ENCODE data around the gene COL23A1. TPM values are rescaled to one million over a fixed set of nuclear protein-coding genes. Genes with fewer than 3 reads are reported as not detected.

COL23A1 gene
- total RNA-seq, 1 experiment from 2014 or later, result not detected

DNA sequence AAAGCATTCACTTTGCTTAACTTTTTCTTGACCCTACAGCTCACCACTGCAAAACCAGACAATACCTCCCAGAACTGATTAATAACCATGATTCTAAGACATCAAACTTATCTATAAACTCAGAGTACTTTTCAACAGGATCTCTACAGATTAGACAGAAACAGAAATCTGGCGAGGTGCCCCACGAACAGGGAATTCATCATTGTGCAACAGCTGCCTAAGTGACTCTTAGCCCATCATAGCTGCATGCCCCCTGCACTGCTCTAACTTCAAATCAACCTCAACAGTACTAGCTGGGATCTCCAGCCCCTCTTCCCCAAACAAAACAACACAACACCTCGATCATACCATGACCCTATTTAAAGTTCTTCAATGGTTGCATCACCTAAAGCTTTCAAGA is 16.1 kb upstream of the COL23A1 start:
- TF ChIP-seq CTCF (IDR thresholded peaks at IDR 0.05; ENCODE audit: unreplicated experiment), result no peak
- CTCF ChIA-PET, result interaction anchor here (0.6 kb wide), 1 partner anchor 20 kb away, joined by 3 read pairs; no protein-coding TSS in a partner anchor
- Mint-ChIP-seq H3K27ac (ENCODE audit: unreplicated experiment) (no peak overlapping the region), H3K36me3 (ENCODE audit: insufficient read depth, unreplicated experiment) (peaks cover 47% of the 10 kb centered on the region), H3K27me3 (ENCODE audit: unreplicated experiment) (no peaks in the 10 kb centered on the region), H3K9me3 (ENCODE audit: low read depth, unreplicated experiment) (peaks cover 3% of the 10 kb centered on the region), H3K4me3 (ENCODE audit: low read depth, unreplicated experiment) (no peak overlapping the region), H3K4me1 (ENCODE audit: low read depth, unreplicated experiment) (no peaks in the 10 kb centered on the region)
- BruUV-seq (replicated peaks), result no TSS peak
- DNase-seq, result no peak
- intact Hi-C loops (cut with micrococcal nuclease; ENCODE audit: unreplicated experiment), result loop anchor here (2.0 kb wide), 1 partner anchor 19 kb away; no protein-coding TSS in a partner anchor

- DNase-seq, result no peak
- CTCF ChIA-PET, result interaction anchor here (0.6 kb wide), 1 partner anchor 19 kb away, joined by 3 read pairs; no protein-coding TSS in a partner anchor
- Mint-ChIP-seq H3K27me3 (ENCODE audit: unreplicated experiment) (no peaks in the 10 kb centered on the region), H3K4me1 (ENCODE audit: low read depth, unreplicated experiment) (no peaks in the 10 kb centered on the region), H3K4me3 (ENCODE audit: low read depth, unreplicated experiment) (no peak overlapping the region), H3K9me3 (ENCODE audit: low read depth, unreplicated experiment) (peaks cover 3% of the 10 kb centered on the region), H3K36me3 (ENCODE audit: insufficient read depth, unreplicated experiment) (peaks cover 48% of the 10 kb centered on the region), H3K27ac (ENCODE audit: unreplicated experiment) (no peak overlapping the region)
- no peak for TF ChIP-seq CTCF (IDR thresholded peaks at IDR 0.05; ENCODE audit: unreplicated experiment)
- intact Hi-C loops (cut with micrococcal nuclease; ENCODE audit: unreplicated experiment), result loop anchor here (2.0 kb wide), 1 partner anchor 19 kb away; no protein-coding TSS in a partner anchor
- BruUV-seq (replicated peaks), result no TSS peak
Observed at GRCh38 chr5:178605788-178606187, 15.6 kb upstream of the COL23A1 start.

DNA sequence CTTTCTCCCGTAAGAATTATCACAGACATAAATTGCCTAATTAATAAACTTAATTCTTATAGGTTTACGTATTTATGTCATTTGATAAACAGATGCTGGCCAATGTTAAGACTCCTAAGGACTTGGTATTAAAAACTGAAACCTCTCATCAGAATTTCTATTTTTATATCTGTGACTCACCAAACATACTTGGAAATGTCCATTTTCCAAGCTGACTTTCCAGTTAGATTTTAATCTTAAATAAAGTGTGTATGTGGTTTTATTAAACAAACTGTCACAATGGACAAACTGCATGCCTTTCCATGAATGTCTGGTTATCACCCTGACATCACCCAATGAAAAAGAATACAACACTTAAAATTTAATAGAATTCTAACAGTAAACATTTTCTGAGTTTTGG is 12.6 kb upstream of the COL23A1 start:
- Mint-ChIP-seq H3K36me3 (ENCODE audit: insufficient read depth, unreplicated experiment) (peaks cover 42% of the 10 kb centered on the region), H3K4me3 (ENCODE audit: low read depth, unreplicated experiment) (no peak overlapping the region), H3K27ac (ENCODE audit: unreplicated experiment) (no peak overlapping the region), H3K9me3 (ENCODE audit: low read depth, unreplicated experiment) (peaks cover 5% of the 10 kb centered on the region), H3K27me3 (ENCODE audit: unreplicated experiment) (no peaks in the 10 kb centered on the region), H3K4me1 (ENCODE audit: low read depth, unreplicated experiment) (no peaks in the 10 kb centered on the region)
- no TSS peak for BruUV-seq (replicated peaks)
- intact Hi-C loops (cut with micrococcal nuclease; ENCODE audit: unreplicated experiment), result no loop called here
- no peak for TF ChIP-seq CTCF (IDR thresholded peaks at IDR 0.05; ENCODE audit: unreplicated experiment)
- no peak for DNase-seq
- CTCF ChIA-PET, result no interaction called here

GRCh38 chr5:178595750-178596149 is 5.6 kb upstream of the COL23A1 start:
- Mint-ChIP-seq H3K36me3 (ENCODE audit: insufficient read depth, unreplicated experiment) (peaks cover 8% of the 10 kb centered on the region), H3K4me3 (ENCODE audit: low read depth, unreplicated experiment) (no peak overlapping the region), H3K9me3 (ENCODE audit: low read depth, unreplicated experiment) (peaks cover 29% of the 10 kb centered on the region), H3K27ac (ENCODE audit: unreplicated experiment) (no peak overlapping the region), H3K27me3 (ENCODE audit: unreplicated experiment) (no peaks in the 10 kb centered on the region), H3K4me1 (ENCODE audit: low read depth, unreplicated experiment) (no peaks in the 10 kb centered on the region)
- DNase-seq, result no peak
- intact Hi-C loops (cut with micrococcal nuclease; ENCODE audit: unreplicated experiment), result no loop called here
- no peak for TF ChIP-seq CTCF (IDR thresholded peaks at IDR 0.05; ENCODE audit: unreplicated experiment)
- no TSS peak for BruUV-seq (replicated peaks)
- CTCF ChIA-PET, result interaction anchor here (0.6 kb wide), 1 partner anchor 793 kb away, joined by 6 read pairs; no protein-coding TSS in a partner anchor
